Astrocyte (in vitro differentiated cells and primary cell): ENCODE results near the gene LYZL6.

ENCODE experiments used
- CTCF ChIP-seq: IDR thresholded peaks from 2 replicates; pipeline ENCODE4 v1.5.1; 2011; ENCODE audit warnings: low read depth, mild to moderate bottlenecking, inconsistent platforms, low read length, moderate library complexity; ENCODE audit not compliant: insufficient read depth
- EZH2 ChIP-seq: IDR thresholded peaks from 2 replicates; pipeline ENCODE4 v1.6.1; 2012; ENCODE audit warnings: mild to moderate bottlenecking, low read length, inconsistent platforms; ENCODE audit not compliant: insufficient read depth

- TF ChIP-seq EZH2 (no peak), CTCF (no peak)
Measured at GRCh38 chr17:35920229-35920628, 23.3 kb downstream of the LYZL6 start.
